Coronary artery (tissue), 2 donors: Measurements from ENCODE around the gene IMMP2L.

ENCODE experiments used
- DNase-seq: peaks from one replicate; pipeline ENCODE4 v3.0.0-alpha.2; 2017; ENCODE audit warnings: low spot score
- H3K27ac ChIP-seq, 2 donors: fragments of 200-600 bp; sonication (generic); one replicate each; pipeline ENCODE4 v1.5.1; 2016 to 2019
- H3K4me3 ChIP-seq: fragments of 200-600 bp; sonication (generic); 2 replicates; pipeline ENCODE4 v1.5.1; 2016; ENCODE audit warnings: mild to moderate bottlenecking, moderate library complexity
- TF ChIP-seq, protein P1 (sequence below): fragments of 200-600 bp; sonication (generic); IDR thresholded peaks from one replicate; pipeline ENCODE4 v1.5.1; 2019; ENCODE audit warnings: antibody characterized with exemption

IMMP2L gene

DNA sequence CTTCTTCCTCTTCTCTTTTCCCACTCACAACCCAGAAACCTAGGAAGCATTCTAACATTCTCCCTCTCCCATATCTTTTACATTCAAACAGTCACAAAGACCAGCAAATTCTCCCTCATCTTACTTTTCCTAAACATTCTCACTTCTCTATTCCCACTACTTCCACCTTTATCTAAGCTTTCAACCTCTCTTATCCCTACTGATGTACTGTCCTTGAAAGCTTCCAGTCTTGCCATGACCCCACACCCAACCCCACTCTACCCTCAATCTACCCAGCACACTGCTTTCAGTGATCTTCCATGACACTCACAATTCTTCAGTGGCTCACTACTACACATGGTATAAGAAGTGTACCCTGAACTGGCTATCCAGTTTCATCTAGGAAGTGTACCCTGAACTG lies 5.3 kb downstream of the IMMP2L start:
- Histone ChIP-seq H3K27ac (no peak overlapping the region), H3K4me3 (no peak overlapping the region)
- no peak for DNase-seq
- TF ChIP-seq, protein P1, sequence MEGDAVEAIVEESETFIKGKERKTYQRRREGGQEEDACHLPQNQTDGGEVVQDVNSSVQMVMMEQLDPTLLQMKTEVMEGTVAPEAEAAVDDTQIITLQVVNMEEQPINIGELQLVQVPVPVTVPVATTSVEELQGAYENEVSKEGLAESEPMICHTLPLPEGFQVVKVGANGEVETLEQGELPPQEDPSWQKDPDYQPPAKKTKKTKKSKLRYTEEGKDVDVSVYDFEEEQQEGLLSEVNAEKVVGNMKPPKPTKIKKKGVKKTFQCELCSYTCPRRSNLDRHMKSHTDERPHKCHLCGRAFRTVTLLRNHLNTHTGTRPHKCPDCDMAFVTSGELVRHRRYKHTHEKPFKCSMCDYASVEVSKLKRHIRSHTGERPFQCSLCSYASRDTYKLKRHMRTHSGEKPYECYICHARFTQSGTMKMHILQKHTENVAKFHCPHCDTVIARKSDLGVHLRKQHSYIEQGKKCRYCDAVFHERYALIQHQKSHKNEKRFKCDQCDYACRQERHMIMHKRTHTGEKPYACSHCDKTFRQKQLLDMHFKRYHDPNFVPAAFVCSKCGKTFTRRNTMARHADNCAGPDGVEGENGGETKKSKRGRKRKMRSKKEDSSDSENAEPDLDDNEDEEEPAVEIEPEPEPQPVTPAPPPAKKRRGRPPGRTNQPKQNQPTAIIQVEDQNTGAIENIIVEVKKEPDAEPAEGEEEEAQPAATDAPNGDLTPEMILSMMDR: no peak

DNA sequence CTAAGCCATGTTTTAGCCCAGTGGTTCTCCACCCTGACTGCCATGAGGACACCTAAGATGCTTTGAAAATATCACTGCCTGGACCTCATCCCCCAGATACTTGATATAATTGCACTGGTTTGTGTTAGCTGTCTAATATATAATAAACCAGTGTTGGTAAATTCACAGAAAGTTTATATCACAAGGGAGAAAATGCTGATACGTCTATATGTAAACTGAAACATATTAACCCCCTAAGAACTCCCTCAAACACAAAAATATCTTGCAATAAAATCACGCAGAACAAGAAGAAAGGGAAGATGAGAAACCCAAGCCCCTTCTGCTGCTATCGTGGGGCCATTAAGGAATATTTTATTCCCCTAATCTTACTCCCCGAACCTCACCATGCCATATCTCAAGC lies 8.2 kb downstream of the IMMP2L start:
- no peak overlapping the region for H3K4me3 ChIP-seq
- H3K27ac ChIP-seq: no peak overlapping the region

DNA sequence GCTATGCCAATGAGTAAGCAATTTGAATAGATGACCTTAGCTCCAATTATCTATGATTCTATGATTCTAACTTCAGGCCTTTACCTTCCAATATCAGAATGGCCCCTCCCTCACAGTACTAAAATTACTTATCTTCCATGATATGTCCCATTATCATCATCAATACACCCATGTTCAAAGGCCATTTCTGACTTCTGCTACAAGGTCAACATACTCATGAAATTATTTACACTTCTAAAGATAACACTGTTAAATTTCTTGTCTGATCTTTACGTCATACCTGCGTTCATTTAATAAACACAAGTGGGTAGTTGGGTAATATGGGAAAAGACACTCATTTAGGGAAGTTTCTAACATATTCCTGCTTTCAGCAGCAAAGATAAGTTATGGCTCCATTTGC lies 21.2 kb downstream of the IMMP2L start:
- TF ChIP-seq, protein P1: no peak
- no peak for DNase-seq
- Histone ChIP-seq H3K4me3 (no peak overlapping the region), H3K27ac (no peak overlapping the region)

More for the DNA sequence above, 8.2 kb downstream of the IMMP2L start:
- DNase-seq: no peak
- TF ChIP-seq, protein P1: no peak

DNA sequence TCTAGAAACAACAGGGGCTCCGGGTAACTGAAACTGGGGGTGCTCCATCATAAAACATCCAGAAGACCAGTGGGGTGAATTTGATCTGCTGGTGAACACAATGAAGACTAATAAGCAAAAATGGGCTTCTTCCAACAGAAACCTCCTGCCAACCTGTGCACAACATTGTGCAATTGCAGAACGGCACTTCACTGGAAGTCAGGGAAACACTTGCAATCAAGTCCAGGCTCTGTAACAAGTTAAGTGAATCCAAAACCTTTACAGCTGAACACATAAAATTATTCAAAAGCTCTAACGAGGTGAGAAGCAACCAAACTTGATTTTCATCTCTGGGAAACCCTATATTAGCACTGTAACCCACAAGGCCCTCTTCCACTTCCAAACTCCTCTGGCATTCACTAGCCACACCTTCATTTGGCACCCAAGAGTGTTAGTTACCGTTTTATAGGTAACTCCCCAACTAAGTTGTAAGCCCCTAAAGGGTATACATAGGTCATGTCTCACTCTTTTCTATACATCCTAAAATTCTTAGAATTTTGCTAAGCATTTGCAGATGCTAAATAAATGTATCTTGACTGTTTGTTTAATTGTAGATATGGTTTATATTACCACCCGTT lies 22.0 kb downstream of the IMMP2L start:
- TF ChIP-seq, protein P1: no peak
- DNase-seq: no peak

DNA sequence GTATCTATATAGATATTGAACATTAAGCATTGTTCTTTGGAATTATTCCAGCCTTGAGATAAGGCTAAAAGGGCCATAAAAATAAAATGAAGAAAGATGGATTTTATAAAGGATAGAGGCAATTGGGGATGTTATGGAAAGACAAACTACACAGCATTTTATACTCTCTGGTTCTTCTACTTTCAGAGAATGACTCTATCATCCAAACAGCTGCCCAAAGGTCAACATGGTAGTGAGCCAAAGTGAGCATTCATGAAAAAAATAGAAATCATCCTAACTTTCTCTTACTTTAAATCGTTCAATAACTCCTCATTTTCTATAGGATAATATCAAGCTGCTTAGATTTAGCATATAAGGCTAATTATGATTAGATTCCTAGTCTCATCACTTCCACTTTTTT lies 25.2 kb downstream of the IMMP2L start:
- no peak overlapping the region for H3K27ac ChIP-seq
- TF ChIP-seq, protein P1: no peak
- DNase-seq: no peak
- no peak overlapping the region for H3K4me3 ChIP-seq

More for the DNA sequence above, 22.0 kb downstream of the IMMP2L start:
- Histone ChIP-seq H3K4me3 (no peak overlapping the region), H3K27ac (no peak overlapping the region)

DNA sequence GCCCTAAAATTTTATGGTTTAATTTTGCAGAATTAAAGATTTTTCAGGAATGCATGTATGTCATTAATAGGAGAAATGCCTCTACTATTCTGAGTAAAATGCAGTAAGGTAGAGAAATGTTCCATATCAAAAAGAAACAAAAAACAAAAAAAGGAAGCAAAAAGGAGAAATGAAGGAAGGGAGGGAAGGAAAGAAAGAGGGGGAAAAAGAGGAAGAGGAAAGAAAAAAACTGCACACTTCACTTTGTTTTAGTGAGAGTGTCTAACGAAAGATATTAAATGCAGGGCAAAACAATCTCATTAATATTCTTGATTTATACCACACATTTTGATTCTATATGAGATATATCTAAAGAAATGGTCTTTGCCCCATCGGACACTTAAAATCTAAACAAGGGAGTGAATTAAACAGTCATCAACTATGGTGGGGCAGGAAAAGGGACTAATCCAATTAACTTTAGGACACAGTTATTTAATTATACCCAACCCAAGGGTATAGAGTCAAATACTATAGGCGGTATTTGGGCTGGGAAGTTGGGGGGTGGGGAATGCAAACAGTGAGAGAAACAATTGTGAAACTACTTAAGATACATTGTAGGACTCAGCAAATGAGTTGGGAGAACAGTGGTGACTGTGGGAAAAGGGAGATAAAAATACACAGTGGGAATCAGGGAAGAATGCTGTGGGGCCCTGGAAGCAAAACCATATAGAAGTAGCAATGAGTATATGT lies 27.0 kb downstream of the IMMP2L start:
- H3K27ac ChIP-seq: no peak overlapping the region
- H3K4me3 ChIP-seq: no peak overlapping the region

More for the DNA sequence above, 27.0 kb downstream of the IMMP2L start:
- TF ChIP-seq, protein P1: no peak
- DNase-seq: no peak
